GM18861 (cell line): ENCODE data around the gene MRGPRG.
"Not testable (repeated sequence)": the region's sequence is repeated elsewhere in the genome, so short reads cannot be mapped to it uniquely, and the experiment has no call there.

Experiments
- ATAC-seq: cut with Tn5 transposase; IDR thresholded peaks from one replicate; pipeline ENCODE4 v1.9.1; 2021; ENCODE audit not compliant: unreplicated experiment

Gene MRGPRG, protein sequence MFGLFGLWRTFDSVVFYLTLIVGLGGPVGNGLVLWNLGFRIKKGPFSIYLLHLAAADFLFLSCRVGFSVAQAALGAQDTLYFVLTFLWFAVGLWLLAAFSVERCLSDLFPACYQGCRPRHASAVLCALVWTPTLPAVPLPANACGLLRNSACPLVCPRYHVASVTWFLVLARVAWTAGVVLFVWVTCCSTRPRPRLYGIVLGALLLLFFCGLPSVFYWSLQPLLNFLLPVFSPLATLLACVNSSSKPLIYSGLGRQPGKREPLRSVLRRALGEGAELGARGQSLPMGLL

DNA sequence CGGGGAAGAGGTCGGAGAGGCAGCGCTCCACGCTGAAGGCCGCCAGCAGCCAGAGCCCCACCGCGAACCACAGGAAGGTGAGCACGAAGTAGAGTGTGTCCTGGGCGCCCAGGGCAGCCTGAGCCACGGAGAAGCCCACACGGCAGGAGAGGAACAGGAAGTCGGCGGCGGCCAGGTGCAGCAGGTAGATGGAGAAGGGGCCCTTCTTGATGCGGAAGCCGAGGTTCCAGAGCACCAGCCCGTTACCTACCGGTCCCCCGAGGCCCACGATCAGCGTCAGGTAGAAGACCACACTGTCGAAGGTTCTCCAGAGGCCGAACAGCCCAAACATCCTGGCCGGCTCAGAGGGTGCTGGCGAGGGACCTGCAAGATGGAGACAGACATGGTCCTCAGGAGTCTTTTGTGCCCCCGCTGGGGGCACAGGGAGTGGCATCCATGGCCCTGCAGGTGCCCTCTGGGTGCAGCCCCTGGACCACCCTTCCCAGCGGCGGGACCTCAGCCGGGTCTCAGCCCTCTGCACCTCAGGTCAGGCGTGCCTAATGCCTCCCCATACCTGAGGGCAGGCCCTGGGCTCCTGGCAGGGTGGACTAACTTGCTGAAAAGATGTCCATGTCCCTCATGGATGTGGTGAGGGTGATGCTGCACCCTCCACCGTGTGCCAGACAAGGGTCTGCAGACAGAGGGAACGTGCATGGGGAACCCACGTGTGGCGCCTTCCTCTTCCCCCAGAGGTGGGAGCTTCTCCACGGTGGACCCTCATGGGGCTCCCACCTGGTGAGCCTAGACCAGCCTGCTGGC is at the start of gene MRGPRG:
Gene MRGPRG (minus strand): TSS at position 331 of the 798 bp plus-strand sequence. CDS start 0 bp downstream, at position 331.
- no peak for ATAC-seq

DNA sequence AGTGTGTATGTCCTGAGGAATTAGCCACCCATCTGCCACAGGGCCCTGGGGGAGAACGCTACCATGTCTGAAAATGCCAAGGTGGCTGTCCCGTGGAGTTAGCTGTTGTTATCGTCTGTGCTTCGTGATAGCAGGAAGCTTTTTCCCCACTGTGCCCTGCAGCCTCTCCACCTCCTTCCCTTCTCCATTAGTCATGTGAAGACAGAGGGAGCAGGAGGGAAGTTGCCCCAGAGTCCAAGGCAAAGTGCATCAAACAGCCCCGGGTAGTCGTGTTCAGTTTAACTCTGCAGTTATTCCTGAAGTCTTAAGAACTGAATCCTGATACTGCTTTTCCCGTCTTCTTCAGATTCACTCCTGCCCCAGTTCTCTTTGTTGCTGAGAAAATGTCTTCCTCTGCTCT is 43.9 kb upstream of the MRGPRG start:
- not testable (repeated sequence) for ATAC-seq

DNA sequence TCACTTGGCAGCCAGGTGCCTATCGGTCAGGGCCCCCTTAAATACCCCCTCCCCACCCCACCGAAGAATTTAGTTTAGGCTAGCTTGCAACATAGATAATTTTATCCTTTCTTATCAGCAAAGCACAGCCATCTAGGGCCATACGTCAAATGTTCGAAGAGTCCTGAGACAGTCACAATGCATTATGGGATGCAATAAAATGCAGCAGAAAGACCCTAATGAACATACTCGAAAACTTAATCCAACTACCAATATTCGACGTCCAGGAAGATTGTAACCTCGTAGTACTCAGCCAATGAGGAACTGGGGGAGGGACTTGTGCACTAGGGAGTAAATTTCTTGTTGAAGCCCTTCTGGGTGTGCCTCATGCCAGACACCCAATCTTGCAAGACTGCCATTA is 43.2 kb upstream of the MRGPRG start:
- ATAC-seq: not testable (repeated sequence)

DNA sequence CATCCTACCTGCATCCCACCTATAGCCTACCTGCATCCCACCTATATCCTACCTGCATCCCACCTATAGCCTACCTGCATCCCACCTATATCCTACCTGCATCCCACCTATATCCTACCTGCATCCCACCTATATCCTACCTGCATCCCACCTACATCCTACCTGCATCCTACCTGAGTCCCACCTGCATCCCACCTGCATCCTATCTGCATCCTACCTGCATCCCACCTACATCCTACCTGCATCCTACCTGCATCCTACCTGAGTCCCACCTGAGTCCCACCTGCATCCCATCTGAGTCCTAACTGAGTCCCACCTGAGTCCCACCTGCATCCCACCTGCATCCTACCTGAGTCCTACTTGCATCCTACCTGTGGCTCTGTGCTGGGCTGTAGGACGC is 38.9 kb upstream of the MRGPRG start:
- ATAC-seq: not testable (repeated sequence)

DNA sequence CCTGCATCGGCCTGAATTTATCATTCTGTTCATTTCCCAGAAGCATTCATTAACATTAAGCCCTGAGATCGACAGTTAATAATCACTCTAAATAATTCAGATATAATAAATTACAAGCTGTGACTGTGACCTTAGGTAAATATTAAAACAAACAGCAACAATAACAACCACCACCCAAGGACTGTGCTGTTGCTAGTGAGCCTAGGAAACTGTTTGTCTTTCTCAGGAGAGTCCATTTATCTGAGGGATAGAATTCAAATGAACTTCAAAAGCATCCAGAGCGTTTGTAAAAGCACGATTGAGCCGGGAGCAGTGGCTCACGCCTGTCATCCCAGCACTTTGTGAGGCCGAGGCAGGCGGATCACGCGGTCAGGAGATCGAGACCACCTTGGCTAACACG is 36.6 kb upstream of the MRGPRG start:
- not testable (repeated sequence) for ATAC-seq

DNA sequence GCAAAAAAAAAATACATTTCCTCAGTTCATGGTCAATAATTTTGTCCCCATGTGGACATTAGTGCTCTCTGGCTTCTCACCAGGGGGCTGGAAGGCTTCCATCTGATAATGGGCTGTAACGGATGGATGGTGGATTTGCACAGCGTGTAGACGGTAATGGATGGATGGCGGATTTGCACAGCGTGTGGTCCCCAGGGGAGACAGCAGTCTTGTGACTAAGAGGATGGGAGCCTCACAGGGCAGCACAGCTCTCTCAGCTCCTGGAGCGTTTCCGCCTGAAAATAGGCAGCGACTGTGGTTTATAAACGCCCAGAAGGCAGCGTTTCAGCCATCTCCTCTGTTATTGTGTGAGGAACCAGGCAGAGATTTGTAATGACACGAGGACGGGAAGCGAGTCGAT is 36.2 kb upstream of the MRGPRG start:
- not testable (repeated sequence) for ATAC-seq

DNA sequence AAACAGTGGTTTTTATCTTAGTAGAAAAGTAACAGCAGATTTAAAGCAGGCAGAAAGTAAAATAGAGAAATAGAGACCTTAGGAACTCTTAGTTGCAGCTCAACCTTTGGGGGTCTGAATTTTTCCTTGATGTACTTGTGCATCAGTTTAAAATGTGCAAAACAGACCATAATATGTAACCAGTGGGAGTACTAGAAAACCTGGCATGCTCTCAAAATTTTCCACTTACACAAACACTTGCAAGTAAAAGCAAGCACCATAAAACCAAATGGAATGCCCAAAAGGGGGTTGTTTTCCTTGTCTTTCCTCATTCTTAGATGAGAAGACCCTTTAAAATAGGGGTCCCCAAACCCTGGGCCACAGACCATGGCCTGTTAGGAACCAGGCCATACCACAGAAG is 26.5 kb upstream of the MRGPRG start:
- no peak for ATAC-seq

DNA sequence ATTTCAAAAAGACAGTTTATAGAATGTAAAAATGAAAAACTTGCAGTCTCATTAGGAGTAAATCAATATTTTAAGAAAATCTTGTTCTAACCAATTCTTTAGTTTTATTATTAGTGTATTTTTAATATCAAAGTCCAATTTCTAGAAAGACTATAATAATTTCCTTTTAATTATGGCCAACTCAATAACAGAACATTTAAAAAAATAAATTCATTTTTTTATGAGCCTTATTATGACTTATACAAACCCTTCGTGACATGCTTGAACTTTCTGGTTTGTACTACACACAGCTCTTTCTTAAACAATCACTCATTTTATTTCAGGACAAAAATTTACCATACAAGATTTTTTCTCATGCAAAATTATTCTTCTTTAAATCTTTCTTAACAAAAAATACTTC is 25.3 kb upstream of the MRGPRG start:
- no peak for ATAC-seq

DNA sequence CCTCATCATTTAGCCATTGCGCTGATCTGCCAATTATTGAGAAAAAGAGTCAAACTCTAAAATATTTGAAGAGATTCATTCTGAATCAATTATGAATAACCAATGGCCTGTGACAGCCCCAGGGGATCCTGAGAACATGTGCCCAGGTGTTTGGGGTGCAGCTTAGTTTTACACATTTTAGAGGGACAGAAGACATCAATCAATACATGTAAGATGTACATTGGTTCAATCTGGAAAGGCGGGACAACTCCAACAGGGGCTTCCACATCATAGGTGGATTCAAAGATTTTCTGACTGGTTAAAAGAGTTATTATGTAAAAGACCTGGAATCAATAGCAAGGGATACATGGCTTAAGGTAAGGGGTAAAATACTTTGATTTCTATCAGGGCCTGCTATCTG is 18.5 kb upstream of the MRGPRG start:
- ATAC-seq: no peak

DNA sequence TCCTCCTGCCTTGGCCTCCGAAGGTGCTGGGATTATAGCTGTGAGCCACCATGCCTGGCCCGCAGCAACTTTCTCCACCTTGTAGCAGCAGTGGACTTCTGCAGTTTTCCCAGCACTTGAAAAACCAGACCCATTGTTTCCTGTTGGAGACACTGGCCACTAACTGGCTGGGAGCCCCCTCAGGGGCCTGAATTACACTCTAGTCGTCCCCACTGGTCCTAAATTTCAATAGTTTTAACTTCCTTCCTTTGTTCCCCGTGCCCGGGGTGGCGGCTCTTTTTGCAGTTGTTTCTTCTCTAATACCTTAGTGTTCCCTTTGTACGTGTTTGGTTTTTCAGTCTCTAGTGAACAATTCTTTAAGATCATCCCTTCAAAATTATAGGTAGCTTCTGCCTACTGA is 16.2 kb upstream of the MRGPRG start:
- no peak for ATAC-seq

DNA sequence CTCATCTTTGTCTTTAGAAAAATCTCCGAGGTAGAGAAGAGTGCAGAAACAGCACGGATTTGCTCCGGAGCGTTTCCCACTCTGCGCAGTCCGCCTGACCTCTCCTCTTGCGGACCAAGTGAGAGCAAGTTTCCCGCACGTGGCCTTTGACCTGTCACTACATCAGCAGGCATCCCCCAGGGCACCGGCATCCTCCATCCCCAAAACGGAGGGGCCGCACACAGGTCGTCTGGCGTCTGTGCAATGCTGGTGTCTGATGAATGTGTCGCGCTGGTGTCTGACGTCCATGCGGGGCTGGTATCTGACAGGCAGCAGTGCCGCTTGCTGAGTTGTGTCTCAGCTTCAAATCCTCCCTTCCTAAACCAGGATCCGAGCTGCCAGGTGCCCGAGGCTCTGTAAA is 14.3 kb upstream of the MRGPRG start:
- ATAC-seq: no peak

DNA sequence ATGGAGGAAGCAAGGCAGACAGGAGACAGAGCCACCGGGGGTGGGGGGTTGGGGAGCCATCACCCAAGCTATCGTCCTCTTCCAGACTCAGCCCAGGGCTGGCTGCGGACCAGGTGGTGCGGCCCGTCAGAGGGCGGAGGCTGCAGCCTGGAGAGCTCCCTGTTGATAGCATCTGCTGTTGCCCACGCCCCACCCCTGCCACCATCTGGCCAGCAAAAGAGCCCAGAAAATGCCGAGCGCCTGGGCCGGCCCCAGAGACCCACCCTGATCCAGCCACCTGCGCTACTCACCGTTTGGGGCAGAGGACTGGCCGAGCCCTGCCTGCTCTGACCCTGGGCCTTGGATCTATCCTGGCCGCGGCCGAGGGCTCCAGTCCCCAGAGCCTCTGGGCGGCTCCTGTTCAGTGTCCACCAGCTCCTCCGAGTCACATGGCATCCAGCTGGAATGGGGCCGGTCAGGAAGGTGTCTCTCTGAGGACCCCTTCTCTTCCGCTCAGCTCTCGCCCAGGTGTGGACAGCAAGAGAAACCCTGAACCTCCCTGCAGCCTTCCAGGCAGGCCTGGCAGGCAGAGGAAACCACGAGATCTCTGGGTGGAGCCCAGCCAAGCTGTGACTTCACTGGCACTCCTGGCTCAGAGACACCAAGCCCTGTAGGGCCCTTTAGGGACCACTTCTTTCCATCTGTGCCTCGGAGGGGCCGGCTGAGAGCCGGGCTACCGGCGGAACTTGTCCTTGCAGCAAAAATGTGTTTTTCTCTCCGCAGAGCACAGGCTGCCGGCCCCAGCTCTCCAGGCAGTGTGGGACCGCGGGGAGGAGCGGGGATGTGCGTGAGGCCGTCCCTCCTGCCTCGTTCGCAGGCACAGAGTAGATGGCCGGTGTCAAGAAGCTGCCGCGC is 13.5 kb upstream of the MRGPRG start, which contains the start of gene MRGPRE:
Gene MRGPRE (minus strand): TSS at position 567 of the 894 bp plus-strand sequence. CDS start 3,618 bp downstream, outside the sequence.
- ATAC-seq: no peak

DNA sequence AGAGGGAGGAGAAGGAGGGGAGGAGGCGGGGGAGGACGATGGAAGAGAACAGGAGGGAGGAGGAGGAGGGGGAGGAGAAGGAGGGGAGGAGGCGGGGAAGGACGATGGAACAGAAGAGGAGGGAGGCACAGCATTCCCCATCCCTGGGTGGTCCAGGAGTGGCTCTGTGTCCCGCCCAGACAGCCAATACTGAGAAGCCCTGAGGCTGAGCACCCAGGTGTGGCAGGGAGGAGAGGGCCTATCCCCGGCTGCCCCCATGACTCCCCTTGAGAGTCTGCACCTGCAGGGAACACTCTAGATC is 12.9 kb upstream of the MRGPRG start:
- no peak for ATAC-seq

DNA sequence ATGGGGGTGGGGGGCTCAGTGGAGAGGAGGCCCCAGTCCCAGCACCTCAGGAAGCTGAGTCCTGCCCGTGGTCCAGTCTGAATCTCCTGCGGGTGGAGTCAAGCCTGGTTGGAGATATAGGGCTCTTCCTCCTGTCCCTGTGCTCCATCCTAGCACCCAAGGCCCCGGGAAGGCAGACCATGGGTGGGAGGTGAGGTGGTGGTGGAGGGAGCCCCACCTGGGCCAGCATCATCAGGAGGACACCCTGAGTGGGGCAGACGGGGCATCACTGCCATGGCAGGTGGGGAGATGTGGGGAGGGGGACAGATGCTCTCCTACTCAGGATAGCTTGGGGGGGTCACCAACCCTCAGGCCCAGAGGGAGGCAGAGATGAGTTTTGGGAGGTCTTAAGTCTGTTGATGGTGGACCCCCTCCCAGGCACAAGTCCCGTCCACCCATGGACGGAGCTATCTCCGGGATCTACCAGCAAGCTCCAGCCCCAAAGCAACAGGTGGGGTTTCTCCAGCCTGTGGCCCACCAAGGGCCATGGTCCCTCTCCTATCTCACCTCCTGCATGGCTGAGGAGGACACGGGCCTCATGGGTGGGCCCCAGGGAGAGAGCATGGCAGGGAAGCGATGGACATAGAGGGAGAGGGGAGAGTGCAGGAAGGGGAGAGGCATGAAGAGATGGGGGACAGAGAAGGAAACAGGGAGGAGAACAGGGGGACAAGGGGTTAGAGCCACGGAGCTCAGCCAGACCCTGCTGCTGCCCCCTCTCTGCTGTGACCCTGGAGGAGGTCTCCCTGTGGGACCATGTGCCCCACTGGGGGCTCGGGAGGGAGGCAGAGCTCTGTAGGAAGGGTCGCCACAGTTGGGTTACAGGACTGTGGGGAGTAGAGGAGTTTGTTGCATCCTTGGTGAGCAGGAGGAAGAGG is 12.3 kb upstream of the MRGPRG start:
- no peak for ATAC-seq

DNA sequence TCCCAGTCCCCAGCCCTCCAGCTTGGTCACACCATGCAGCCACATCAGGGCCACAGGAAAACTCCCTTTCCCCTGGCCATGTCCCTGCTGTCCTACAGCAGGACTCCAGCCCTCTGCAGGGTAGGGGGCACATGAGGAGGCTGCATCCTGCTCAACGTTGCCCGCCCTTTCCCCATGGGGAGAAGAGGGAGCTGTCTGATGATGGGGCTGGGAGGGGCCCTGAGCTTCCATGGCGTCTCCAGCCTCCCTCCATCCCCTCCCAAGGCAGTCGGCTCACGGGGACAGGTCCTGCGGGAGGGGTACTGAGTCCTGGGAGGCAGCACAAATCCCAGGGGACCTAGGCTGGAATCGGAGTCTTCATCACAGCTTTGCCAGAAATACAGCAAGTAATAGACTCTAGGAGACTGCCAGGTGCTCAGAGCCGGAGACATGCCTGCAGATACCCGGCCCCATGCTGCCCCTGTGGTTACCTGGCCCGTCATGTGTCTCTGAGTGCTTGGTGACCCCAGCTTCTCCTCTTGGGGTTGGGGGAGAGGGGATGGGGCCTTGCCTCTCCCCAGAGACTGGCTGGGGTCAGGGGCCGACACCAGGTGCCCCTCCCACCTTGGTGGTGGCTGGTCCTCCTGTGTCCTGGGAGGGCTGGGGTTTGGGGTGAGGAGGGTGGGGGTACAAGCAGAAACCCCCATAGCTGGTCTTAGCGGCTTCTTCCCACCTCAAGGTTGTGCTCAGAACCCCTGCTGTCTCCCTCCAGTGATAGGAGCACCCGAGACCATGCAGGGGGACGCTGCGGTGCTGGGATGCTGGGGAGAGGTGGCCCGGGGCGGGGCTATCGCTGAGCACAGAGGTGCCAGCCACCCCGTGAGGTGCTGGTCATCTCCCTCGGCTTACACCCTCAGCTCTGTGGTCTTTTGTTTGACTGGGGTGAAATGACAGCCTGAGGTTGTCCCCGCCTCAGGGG is 11.3 kb upstream of the MRGPRG start:
- no peak for ATAC-seq

DNA sequence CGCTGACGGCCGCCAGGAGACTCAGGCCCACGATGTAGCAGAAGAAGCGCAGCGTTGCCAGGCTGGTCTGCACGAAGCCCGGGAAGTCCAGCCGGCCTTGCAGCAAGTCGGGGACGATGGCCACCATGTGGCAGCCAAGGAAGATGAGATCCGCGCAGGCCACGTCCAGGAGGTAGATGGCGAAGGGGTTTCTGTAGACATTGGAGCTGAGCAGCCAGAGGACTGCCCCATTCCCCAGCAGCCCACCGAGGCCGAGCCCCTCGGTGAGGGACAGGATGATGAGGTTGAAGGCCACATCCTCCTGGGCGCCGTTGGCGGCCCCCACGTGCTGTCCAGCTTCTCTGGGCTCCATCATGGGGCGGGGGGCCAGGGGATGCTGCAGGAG is 9.8 kb upstream of the MRGPRG start:
- ATAC-seq: no peak

DNA sequence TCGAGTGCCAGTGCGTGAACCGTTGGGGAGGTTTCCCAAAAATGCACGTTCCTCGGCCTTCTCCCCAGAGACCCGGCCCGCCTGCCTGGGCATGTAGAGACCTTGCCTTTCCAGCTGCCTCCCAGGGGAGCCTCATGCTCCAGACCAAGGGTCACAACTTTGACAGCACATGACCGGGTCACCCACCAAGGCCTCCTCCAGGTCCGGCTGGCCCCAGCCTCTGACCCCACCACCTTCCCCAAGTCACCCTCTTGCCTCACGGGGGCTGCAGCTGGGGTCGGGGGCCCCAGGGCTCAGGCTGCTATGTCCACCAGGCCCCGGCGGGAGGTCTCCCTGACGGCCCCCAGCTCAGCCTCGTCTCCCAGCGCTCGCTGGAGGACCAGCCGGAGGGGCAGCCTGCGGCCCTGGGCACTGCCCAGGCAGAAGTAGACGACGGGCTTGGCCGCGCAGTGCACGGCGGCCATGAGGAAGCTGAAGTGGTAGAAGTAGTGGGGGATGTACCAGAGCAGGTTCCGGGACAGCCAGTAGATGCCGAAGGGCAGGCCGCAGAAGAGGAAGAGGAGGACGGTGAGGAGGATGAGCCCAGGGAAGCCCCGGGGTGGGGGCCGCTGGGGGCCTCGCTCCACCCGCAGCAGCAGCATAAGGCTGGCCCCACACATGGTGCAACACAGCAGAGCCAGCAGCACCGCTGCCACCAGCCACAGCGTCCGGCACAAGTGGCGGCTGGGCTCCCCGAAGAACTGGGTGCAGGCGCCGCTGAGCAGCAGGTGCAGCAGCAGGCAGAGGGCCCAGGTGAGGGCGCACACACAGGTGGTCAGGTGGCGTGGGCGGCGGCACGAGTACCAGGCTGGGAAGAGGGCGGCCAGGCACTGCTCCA is 9.2 kb upstream of the MRGPRG start:
- no peak for ATAC-seq

DNA sequence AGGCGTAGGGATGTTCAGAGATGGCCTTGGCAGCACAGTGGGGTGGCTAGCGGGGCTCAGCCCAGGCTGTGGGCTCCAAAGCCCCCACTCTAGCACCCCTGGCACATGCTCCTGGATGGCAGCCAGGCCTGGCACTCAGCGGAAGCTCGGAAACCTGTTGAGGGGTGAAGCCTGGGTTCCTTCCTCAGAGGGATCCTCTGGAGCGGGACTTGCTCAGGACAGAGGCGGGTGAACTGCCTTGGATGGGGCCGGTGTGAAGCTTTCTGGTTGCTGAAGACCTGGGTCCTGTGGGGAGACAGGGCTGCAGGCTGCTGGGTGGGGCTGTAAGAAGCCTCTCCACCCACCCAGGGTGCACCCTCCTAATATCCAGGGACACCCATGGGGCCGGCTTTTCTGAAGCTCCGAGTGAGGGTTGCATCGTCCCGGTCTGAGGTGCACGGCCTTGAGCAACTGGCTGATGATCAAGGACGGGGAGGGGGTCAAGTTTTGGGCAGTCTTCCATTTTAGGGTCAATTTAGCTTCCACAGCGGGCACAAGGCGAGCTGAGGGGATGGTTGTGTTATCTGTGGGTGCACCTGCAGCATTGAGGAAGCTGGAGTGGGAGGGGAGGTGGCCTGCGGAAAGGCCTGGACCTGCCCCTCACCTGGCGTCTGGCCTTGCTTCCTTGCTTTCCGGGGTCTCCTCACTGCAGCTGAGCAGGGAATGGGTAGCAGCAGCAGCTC is 8.4 kb upstream of the MRGPRG start:
- no peak for ATAC-seq
